ENCODE data around the gene TRIM54.

- TF ChIP-seq CTCF (IDR thresholded peaks at IDR 0.05 in 2 of 3, conservative IDR thresholded peaks at IDR 0.05 in 1 of 3; ENCODE audit: borderline replicate concordance in 1 of 3, insufficient read depth in 1 of 3, low read depth in 2 of 3, low read length in 2 of 3) (no peak), POLR2A (IDR thresholded peaks at IDR 0.05; ENCODE audit: borderline replicate concordance, extremely low read depth, insufficient read depth, insufficient read length) (no peak), POLR2AphosphoS5 (IDR thresholded peaks at IDR 0.05; ENCODE audit: low read depth, low read length) (no peak), SRF (IDR thresholded peaks at IDR 0.05; ENCODE audit: low read depth) (no peak), JUND (IDR thresholded peaks at IDR 0.05) (no peak), CEBPB (IDR thresholded peaks at IDR 0.05; ENCODE audit: low read depth) (no peak), EZH2 (IDR thresholded peaks at IDR 0.05) (no peak), ZFX (IDR thresholded peaks at IDR 0.05) (no peak)
These were observed 24.5 kb downstream of the TRIM54 start for GRCh38 chr2:27306573-27307286.

All from HCT116 (cell line).